Thyroid gland (tissue), 4 donors: ENCODE results near the gene UNC50. TPM values are rescaled to one million over a fixed set of nuclear protein-coding genes. Genes with fewer than 3 reads are reported as not detected.

Experiments
- DNase-seq, 2 donors: peaks; one replicate each; pipeline ENCODE4 v3.0.0-alpha.2; 2019
- H3K27ac ChIP-seq, 3 donors: fragments of 200-600 bp; sonication (generic); 1 replicate in 2 of 3; 2 replicates in 1 of 3; pipeline ENCODE4 v1.5.1; 2016 to 2019; ENCODE audit warnings: mild to moderate bottlenecking in 1 of 3, moderate library complexity in 1 of 3
- H3K27me3 ChIP-seq: fragments of 200-600 bp; sonication (generic); one replicate; pipeline ENCODE4 v1.5.1; 2019
- H3K36me3 ChIP-seq, 2 donors: fragments of 200-600 bp; sonication (generic); one replicate each; pipeline ENCODE4 v1.5.1; 2016 to 2019
- H3K4me1 ChIP-seq, 2 donors: fragments of 200-600 bp; sonication (generic); one replicate each; pipeline ENCODE4 v1.5.1; 2017 to 2019
- H3K4me3 ChIP-seq, 3 donors: fragments of 200-600 bp; sonication (generic); replicated peaks in 1 of 3; 1 replicate in 2 of 3; 2 replicates in 1 of 3; pipeline ENCODE4 v1.5.1; 2016; ENCODE audit warnings: mild to moderate bottlenecking in 1 of 3
- H3K9me3 ChIP-seq: fragments of 200-600 bp; sonication (generic); one replicate; pipeline ENCODE4 v1.5.1; 2017
- CTCF ChIP-seq, 6 experiments: fragments of 200-600 bp in 3 of 6; fragments of 450-650 bp in 3 of 6; sonication (generic) in 3 of 6; IDR thresholded peaks; one replicate each; pipeline ENCODE4 v1.5.1; 2016 to 2019; ENCODE audit warnings: antibody characterized with exemption in 6 of 6, mild to moderate bottlenecking in 2 of 6, inconsistent platforms in 1 of 6, moderate library complexity in 1 of 6
- POLR2A ChIP-seq, 2 donors: fragments of 450-650 bp; IDR thresholded peaks; one replicate each; pipeline ENCODE4 v1.6.1; 2017; ENCODE audit warnings: antibody characterized with exemption in 2 of 2, mild to moderate bottlenecking in 2 of 2, moderate library complexity in 1 of 2
- WGBS, 2 donors: methylation state at CpG; one replicate each; pipeline ENCODE4 v1.1.5; 2017; 5-methylcytosine and 5-hydroxymethylcytosine counted together
- intact Hi-C: fragments of 100-400 bp; cut with DNase I; formaldehyde crosslinking; loops from one replicate; pipeline ENCODE4 v1.15.1; 2023
- total RNA-seq, 4 donors: library from RNA; depleted of rRNA; stranded (reverse); fragments of >200 nt; gene quantifications; one replicate each; pipeline ENCODE4 v1.2.3, GENCODE V29; 2016

The UNC50 gene
- total RNA-seq, 4 donors from 2014 or later = 75.3 to 86.1 (median 81.9) TPM

GRCh38 chr2:98608962-98609604, 694 bp downstream of the UNC50 start:
- Histone ChIP-seq H3K9me3 (no peaks in the 10 kb centered on the region), H3K27ac (peak overlapping the region; percentile 86 to 96 (median 91)), H3K4me3 (peak overlapping the region; percentile 65 to 78 (median 77)), H3K4me1 (peaks cover 31 to 36% of the 10 kb centered on the region in 2 donors), H3K27me3 (no peaks in the 10 kb centered on the region), H3K36me3 (peaks cover 8 to 27% of the 10 kb centered on the region in 2 donors)
- TF ChIP-seq POLR2A (IDR thresholded peaks at IDR 0.05) (no peak), CTCF (IDR thresholded peaks at IDR 0.05) (no peak)
- DNase-seq = peak; percentile 4 to 27
- intact Hi-C loops = loop anchor here (10.0 kb wide), 1 partner anchor 164 kb away; the partner anchor contains the start of gene INPP4A
- WGBS, 2 donors = 3 to 4% methylated on average over 23 to 26 of the region's 29 CpGs

GRCh38 chr2:98614024-98614739, 5.8 kb downstream of the UNC50 start:
- no peak for TF ChIP-seq CTCF (IDR thresholded peaks at IDR 0.05)
- no peak for TF ChIP-seq POLR2A (IDR thresholded peaks at IDR 0.05)
- WGBS, 2 donors = 94 to 97% methylated on average over 9 of the region's 9 CpGs
- intact Hi-C loops = no loop called here
- Histone ChIP-seq H3K9me3 (no peaks in the 10 kb centered on the region), H3K4me1 (peaks cover 16 to 18% of the 10 kb centered on the region in 2 donors), H3K27ac (no peak overlapping the region), H3K27me3 (no peaks in the 10 kb centered on the region), H3K36me3 (peaks cover 16 to 65% of the 10 kb centered on the region in 2 donors), H3K4me3 (no peak overlapping the region)
- no peak for DNase-seq

GRCh38 chr2:98615481-98615880, 7.1 kb downstream of the UNC50 start:
- intact Hi-C loops = no loop called here
- 91 to 93% methylated on average over 5 of the region's 5 CpGs for WGBS, 2 donors
- TF ChIP-seq POLR2A (IDR thresholded peaks at IDR 0.05) = no peak
- no peaks in the 10 kb centered on the region for H3K9me3 ChIP-seq
- no peak for DNase-seq
- H3K27me3 ChIP-seq = no peaks in the 10 kb centered on the region
- H3K4me3 ChIP-seq = no peak overlapping the region
- H3K36me3 ChIP-seq = peaks cover 20 to 63% of the 10 kb centered on the region in 2 donors
- no peak overlapping the region for H3K27ac ChIP-seq
- H3K4me1 ChIP-seq = peaks cover 3 to 7% of the 10 kb centered on the region in 2 donors

GRCh38 chr2:98617149-98617548, 8.8 kb downstream of the UNC50 start:
- H3K4me1 ChIP-seq = no peaks in the 10 kb centered on the region
- 55 to 60% methylated on average over 5 of the region's 5 CpGs for WGBS, 2 donors
- intact Hi-C loops = no loop called here
- TF ChIP-seq CTCF (IDR thresholded peaks at IDR 0.05) = no peak
- no peak for TF ChIP-seq POLR2A (IDR thresholded peaks at IDR 0.05)
- H3K27me3 ChIP-seq = no peaks in the 10 kb centered on the region
- DNase-seq = no peak
- H3K27ac ChIP-seq = no peak overlapping the region
- peaks cover 19 to 53% of the 10 kb centered on the region in 2 donors for H3K36me3 ChIP-seq
- H3K9me3 ChIP-seq = no peaks in the 10 kb centered on the region
- H3K4me3 ChIP-seq = no peak overlapping the region

- H3K9me3 ChIP-seq = no peaks in the 10 kb centered on the region
- no peaks in the 10 kb centered on the region for H3K4me1 ChIP-seq
- H3K36me3 ChIP-seq = peaks cover 6 to 8% of the 10 kb centered on the region in 2 donors
- no peak overlapping the region for H3K27ac ChIP-seq
- no peak for TF ChIP-seq POLR2A (IDR thresholded peaks at IDR 0.05)
- no peak for TF ChIP-seq CTCF (IDR thresholded peaks at IDR 0.05)
- intact Hi-C loops = no loop called here
- peak; percentile 22 to 35 for DNase-seq
- H3K27me3 ChIP-seq = no peaks in the 10 kb centered on the region
- H3K4me3 ChIP-seq = no peak overlapping the region
- WGBS, 2 donors = 61 to 69% methylated on average over 5 of the region's 5 CpGs
These were observed 15.3 kb downstream of the UNC50 start for GRCh38 chr2:98623657-98624056.
